ENCODE data around the gene SLC30A7.
A peak's percentile ranks its signal among the peaks of the same experiment; 100 is the strongest.

The SLC30A7 gene

DNA sequence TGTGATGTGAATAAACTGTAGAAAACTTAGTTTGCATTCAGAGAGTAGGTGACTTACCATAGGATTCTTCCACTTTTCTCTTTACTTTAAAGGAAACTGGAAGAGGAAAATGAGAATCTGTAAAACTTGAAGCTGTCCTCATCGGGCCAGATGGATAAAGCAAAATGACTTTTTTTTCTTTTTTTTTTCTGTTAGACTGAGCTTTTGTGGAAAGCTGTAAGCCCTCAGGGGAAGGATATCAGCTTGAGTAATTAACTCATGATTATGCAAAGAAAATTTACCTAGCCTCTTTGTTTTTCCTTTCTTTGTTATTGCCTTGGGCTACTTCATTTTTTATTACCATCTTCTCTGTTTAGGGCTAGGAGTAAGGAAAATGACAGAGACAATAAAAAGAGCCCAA lies 76.3 kb downstream of the SLC30A7 start:
- no peak for DNase-seq (ENCODE audit: low read depth)

DNA sequence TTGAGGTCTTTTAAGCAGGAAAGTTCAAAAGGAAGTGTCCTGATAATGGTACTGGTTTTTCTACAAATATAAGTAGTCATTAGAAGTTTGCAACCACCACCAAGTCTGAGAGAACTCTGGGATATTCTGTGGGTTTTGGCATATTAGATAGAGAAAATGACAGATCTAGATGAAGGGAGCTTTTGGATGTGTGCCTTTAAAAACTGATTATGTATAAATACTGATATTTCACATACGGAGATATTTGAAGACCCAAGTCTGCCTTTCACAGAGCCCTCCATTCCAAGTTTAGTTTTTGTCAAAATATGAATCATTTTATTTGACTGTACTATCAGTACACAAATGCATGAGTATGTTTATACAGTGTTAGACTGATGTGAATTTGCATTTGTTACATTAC lies 81.0 kb downstream of the SLC30A7 start:
- DNase-seq (ENCODE audit: low read depth), result no peak

DNA sequence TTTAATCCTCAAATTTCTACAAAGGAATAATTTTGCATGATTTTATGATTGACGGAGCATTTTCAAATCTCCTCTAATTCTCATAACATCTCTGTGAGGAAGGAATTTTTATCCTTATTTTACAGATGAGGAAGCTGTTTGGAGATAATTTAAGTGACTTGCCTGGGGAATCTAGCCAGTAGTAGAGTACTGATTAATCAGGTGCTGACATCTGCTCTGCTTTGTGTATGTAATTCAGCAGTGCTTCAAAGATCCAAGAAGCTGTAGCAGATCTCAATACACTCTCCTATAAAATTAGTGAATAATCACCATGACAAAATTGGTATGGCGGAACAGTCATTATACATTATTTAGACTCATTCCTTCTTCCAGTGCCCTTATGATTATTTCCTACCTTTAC lies 83.7 kb downstream of the SLC30A7 start:
- no peak for DNase-seq (ENCODE audit: low read depth)

DNA sequence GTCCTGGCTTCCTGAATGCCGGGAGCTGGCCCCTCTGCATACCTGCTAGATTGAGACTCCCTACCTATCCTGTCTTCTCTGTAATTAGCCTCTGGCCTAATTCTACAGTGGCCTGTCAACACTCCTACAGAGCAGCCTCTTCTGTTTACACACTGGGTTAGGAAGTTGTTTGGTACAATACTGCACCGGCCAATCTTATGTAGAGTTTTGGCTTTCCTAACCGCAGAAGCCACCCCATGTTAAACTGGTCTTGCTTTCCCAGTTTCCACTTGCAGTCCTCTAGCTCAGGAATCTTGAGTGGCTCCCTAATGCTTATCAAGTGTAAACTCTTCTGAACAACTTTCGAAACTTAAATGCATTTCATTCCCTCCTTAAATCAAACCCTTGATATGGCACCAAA lies 86.9 kb downstream of the SLC30A7 start:
- DNase-seq (ENCODE audit: low read depth), result no peak

DNA sequence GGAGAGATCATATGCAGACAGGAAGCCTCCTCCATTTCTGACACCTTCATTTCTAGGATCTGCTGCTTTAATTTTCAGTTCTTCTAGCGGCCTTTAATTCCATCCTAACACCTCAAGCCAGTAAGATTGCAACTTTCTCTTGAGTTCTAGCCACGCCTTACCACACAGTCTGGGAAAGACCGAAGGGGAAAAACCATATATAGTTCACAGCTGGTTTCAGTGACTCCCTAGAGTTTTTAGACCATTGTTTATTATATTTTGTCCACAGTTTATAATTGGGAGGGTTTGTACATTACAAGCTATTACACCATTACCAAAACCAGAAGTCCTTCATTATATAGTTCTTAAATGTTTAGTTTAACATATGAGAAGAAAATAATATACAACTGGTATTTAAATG lies 92.2 kb downstream of the SLC30A7 start:
- DNase-seq (ENCODE audit: low read depth), result no peak

GRCh38 chr1:100989306-100990077 lies 93.6 kb downstream of the SLC30A7 start:
- DNase-seq (ENCODE audit: low read depth), result no peak

DNA sequence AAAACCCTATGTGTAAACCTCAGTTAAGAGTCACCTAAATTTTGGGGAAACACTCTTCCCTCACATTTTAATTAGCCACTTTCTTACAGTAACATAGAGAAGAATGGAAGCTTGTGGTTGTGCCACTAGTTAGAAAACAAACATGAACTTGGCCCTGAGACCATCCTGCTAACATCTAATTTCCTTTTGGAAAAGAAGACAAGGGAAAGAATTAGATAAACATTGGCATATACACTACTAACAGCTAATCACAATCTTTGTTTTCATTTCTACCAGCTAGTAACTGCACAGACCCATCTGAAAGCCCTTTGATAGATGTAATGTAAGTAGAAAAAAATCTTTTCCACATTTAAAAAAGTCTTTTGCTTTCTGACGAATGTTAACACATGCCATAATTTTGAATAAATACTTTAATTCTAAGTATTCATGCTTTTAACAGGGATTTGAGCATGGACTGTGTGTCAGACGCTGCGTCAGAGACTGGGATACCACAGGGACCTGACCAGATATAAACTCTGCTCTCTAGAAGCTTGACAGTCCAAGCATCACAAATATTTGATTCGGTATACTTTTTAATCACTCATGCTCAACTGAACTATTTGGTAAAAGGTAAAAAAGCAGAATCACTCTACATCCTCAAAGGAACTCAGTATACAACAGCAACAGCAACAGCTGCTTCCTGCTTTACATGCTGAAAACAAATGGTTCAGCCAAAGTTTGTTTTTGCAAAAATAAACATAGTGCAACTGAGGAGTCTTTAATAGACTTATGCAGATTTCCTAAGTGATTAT lies 99.5 kb downstream of the SLC30A7 start:
- DNase-seq (ENCODE audit: low read depth), result no peak

DNA sequence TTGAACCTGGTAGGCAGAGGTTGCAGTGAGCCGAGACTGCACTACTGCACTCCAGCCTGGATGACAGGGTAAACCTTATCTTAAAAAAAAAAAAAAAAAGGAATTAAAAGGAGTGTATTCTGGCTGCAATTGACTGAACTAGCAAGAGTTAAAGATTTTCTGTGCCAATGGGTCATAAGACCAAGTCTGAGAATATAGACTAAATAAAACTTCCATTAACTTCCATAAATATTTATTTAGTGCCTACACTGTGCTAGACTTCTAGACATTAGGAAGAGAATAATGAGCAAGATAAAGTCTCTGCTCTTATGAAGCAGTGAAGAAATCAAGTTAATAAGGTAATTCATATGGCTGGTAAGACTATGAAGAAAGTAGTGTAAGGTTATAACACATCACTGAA lies 102.5 kb downstream of the SLC30A7 start:
- no peak for DNase-seq (ENCODE audit: low read depth)

GRCh38 chr1:101000131-101000873 lies 104.4 kb downstream of the SLC30A7 start:
- DNase-seq (ENCODE audit: low read depth), result no peak

DNA sequence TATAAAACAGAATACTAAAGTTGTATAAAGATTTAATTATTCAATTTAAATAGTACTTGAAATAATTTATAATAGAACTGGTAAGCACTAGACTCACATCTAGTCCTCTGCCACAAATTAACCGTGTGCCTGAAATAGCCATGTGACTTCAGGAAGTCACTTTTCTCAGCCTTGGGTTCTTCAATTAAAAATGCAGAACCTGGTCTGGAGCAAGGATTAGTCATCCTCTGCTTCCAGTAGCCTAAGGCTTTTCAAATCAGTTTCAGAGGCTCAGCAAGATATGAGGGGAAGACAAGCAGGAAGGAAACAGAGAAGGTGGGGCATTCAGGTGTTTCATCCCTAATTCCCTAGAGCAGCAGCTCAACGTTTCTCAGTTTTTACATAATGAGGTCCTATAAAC lies 106.7 kb downstream of the SLC30A7 start:
- DNase-seq (ENCODE audit: low read depth), result no peak

- DNase-seq (ENCODE audit: low read depth), result no peak
Measured at GRCh38 chr1:101003012-101003650, 107.2 kb downstream of the SLC30A7 start.

DNA sequence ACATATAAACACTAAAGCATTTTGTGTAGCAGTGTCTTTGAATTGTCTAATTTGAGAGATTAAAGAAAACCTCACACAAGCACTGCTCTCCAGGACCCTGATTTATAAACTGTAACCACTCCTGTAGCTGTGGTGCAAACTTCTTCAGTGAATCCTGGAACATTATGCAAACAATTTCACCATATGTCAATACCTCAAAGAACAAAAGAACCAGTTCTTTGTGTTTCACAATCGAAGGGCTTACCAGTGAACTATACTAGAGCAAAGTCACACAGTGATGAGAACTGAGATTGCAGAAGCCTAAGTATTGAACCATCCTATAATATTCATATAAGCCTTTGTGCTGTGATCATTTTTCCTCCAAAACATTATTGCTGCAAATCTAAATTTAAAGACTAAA lies 108.2 kb downstream of the SLC30A7 start:
- no peak for DNase-seq (ENCODE audit: low read depth)

DNA sequence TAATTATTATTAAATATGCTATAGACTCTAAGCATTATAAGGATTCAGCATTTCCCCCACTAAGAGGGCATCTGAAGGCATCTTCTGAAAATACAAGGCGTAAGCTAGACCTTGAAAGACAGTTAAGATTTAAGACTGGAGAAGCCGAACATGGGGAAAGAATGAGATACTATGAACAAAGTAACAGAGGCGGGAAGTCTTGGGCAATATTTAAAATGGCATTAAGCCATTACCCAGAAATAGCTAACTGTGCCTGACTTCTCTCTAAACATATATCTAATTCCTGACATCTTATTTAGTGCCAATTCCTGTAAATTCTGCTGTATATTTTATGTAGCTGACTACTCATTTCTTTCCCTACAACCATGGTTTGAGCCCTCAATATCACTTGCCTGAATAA lies 108.8 kb downstream of the SLC30A7 start:
- DNase-seq (ENCODE audit: low read depth), result no peak

GRCh38 chr1:101005183-101005582 lies 109.3 kb downstream of the SLC30A7 start:
- no peak for DNase-seq (ENCODE audit: low read depth)

GRCh38 chr1:101005871-101006270 lies 110.0 kb downstream of the SLC30A7 start:
- no peak for DNase-seq (ENCODE audit: low read depth)

DNA sequence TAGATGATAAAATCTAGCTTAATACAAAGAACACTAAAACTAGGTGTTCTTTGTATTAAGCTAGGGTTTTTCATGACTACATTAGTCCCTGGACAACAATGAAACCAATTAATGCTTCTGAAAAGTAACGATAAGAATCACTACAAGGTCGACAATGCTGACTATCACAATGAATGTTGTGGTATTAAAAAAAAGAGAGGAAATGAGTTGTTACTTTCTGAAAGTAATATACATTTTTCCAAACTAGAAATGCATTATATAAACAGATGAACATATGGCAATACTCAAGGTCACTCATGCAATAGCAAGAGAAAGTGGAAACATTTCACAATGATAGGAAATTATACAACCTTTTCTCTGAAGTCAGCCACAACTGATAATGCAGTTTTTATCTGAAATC lies 110.7 kb downstream of the SLC30A7 start:
- no peak for DNase-seq (ENCODE audit: low read depth)

DNA sequence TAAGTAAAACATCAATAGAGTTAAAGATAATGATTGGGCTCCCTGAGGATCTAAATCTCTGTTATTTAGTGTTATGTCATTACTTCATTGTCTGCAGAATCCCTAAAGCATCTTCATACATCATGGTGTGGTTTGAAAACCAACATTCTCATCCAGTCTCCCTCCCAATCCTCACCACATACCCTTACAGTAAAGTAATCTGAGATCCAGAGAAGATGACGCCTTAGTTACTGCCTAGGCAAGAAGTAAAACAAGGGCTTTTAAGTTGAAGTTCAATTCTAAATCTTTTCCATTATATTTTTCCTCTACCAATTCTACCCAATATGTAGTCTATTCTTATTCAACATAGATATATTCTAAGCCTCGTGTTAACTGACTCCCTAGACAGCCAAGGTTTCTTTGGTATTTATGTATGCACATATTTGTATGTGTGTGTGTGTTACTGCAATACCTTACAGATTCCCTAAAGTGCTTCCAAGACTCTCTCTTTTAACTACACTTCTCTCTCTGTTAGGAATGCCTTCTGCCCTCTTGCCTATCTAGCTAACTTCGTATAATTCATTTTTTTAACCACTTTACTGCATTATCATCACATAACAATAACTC lies 112.4 kb downstream of the SLC30A7 start:
- no peak for DNase-seq (ENCODE audit: low read depth)

- DNase-seq (ENCODE audit: low read depth), result no peak
Measured at GRCh38 chr1:101013776-101014175, 117.9 kb downstream of the SLC30A7 start.

GRCh38 chr1:101017448-101017847 lies 121.6 kb downstream of the SLC30A7 start:
- no peak for DNase-seq (ENCODE audit: low read depth)

- DNase-seq (ENCODE audit: low read depth), result no peak
Measured at GRCh38 chr1:101022294-101022693, 126.4 kb downstream of the SLC30A7 start.

DNA sequence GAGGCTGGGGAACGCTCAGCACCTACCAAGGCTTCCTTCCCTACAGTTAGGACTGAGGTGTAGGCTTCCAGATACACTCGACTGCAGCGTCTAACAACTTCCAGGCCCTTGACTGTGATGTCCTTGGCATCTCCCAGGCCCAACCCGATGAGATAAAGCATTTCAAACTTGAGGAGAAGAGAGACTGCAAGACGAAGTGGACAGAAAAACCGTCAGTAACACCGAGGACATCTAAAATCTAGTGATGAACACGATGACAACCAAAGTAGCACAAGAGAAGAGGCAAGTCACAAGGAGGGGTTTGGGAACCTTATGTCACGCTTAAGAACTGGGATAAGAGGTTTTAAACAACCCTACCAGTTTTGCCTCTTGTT lies 129.4 kb downstream of the SLC30A7 start:
- DNase-seq (ENCODE audit: low read depth), result peak; percentile 20
